HEK293T (cell line): Measurements from ENCODE around the gene CAMK2B.
"Not testable (repeated sequence)": the region's sequence is repeated elsewhere in the genome, so short reads cannot be mapped to it uniquely, and the experiment has no call there.

Source experiments
- ARNT ChIP-seq: fragments of 450-650 bp; IDR thresholded peaks from 2 replicates; pipeline ENCODE4 v1.6.1; 2017; ENCODE audit warnings: mild to moderate bottlenecking
- BHLHE40 ChIP-seq: fragments of 450-650 bp; IDR thresholded peaks from 2 replicates; pipeline ENCODE4 v1.6.1; 2016; ENCODE audit warnings: mild to moderate bottlenecking, moderate library complexity, borderline replicate concordance
- ELF4 ChIP-seq: fragments of 450-650 bp; IDR thresholded peaks from 2 replicates; pipeline ENCODE4 v1.6.1; 2017; ENCODE audit warnings: antibody characterized with exemption
- FOXA1 ChIP-seq: fragments of 450-650 bp; IDR thresholded peaks from 2 replicates; pipeline ENCODE4 v1.6.1; 2016; ENCODE audit warnings: mild to moderate bottlenecking
- FOXK2 ChIP-seq: fragments of 450-650 bp; IDR thresholded peaks from 2 replicates; pipeline ENCODE4 v1.6.1; 2016; ENCODE audit warnings: mild to moderate bottlenecking
- FOXM1 ChIP-seq: fragments of 450-650 bp; IDR thresholded peaks from 2 replicates; pipeline ENCODE4 v1.6.1; 2017; ENCODE audit warnings: mild to moderate bottlenecking, borderline replicate concordance
- HDGF ChIP-seq: fragments of 450-650 bp; IDR thresholded peaks from 2 replicates; pipeline ENCODE4 v1.6.1; 2017; ENCODE audit warnings: antibody characterized with exemption, borderline replicate concordance
- L3MBTL2 ChIP-seq: fragments of 450-650 bp; conservative IDR thresholded peaks from 2 replicates; pipeline ENCODE4 v1.6.1; 2016; ENCODE audit warnings: mild to moderate bottlenecking
- LEF1 ChIP-seq: fragments of 450-650 bp; IDR thresholded peaks from 2 replicates; pipeline ENCODE4 v1.6.1; 2017; ENCODE audit warnings: mild to moderate bottlenecking, borderline replicate concordance
- NFRKB ChIP-seq: fragments of 450-650 bp; IDR thresholded peaks from 2 replicates; pipeline ENCODE4 v1.6.1; 2016; ENCODE audit warnings: mild to moderate bottlenecking, moderate library complexity
- SP1 ChIP-seq: fragments of 450-650 bp; IDR thresholded peaks from 2 replicates; pipeline ENCODE4 v1.6.1; 2017
- SUZ12 ChIP-seq: fragments of 450-650 bp; IDR thresholded peaks from 2 replicates; pipeline ENCODE4 v1.6.1; 2016; ENCODE audit warnings: mild to moderate bottlenecking
- ZNF384 ChIP-seq: fragments of 450-650 bp; IDR thresholded peaks from 2 replicates; pipeline ENCODE4 v1.6.1; 2016

- TF ChIP-seq NFRKB, ZNF384, SP1, HDGF, BHLHE40, FOXM1, LEF1, FOXA1, ARNT, ELF4, SUZ12, FOXK2, L3MBTL2: not testable (repeated sequence)
Observed at GRCh38 chr7:44200163-44200562, 125.2 kb downstream of the CAMK2B start.
